Astrocyte of the cerebellum (primary cell): Measurements from ENCODE around the gene MGAT5B.

Experiments used
- DNase-seq: peaks from one replicate; pipeline ENCODE4 v3.0.0-alpha.2; 2011; ENCODE audit warnings: low read depth
- H3K4me3 ChIP-seq: 2 replicates; pipeline ENCODE4 v1.5.1; 2011; ENCODE audit warnings: mild to moderate bottlenecking, low read depth, low read length, moderate library complexity
- CTCF ChIP-seq: IDR thresholded peaks from 2 replicates; pipeline ENCODE4 v1.5.1; 2012; ENCODE audit warnings: low read length, low read depth, moderate library complexity, mild to moderate bottlenecking; ENCODE audit errors: missing control alignments
- in situ Hi-C: cut with HindIII; loops from 2 replicates; pipeline ENCODE4 v1.10.0; 2017; ENCODE audit warnings: low sequenced_read_pairs

Gene MGAT5B

GRCh38 chr17:76956846-76957540 is 88.8 kb downstream of the MGAT5B start:
- TF ChIP-seq CTCF: no peak
- H3K4me3 ChIP-seq: no peak overlapping the region
- DNase-seq: no peak
- in situ Hi-C loops: no loop called here

GRCh38 chr17:76957678-76958464 is 89.7 kb downstream of the MGAT5B start:
- DNase-seq: peak; percentile 3
- no peak overlapping the region for H3K4me3 ChIP-seq
- TF ChIP-seq CTCF: no peak
- in situ Hi-C loops: no loop called here

GRCh38 chr17:76958974-76959373 is 90.8 kb downstream of the MGAT5B start:
- in situ Hi-C loops: no loop called here

GRCh38 chr17:76961869-76962268 is 93.7 kb downstream of the MGAT5B start:
- no peak for TF ChIP-seq CTCF
- no peak overlapping the region for H3K4me3 ChIP-seq
- in situ Hi-C loops: no loop called here
- no peak for DNase-seq

More at GRCh38 chr17:76958974-76959373, 90.8 kb downstream of the MGAT5B start:
- no peak overlapping the region for H3K4me3 ChIP-seq
- TF ChIP-seq CTCF: no peak
- no peak for DNase-seq

GRCh38 chr17:76962858-76963257 is 94.7 kb downstream of the MGAT5B start:
- TF ChIP-seq CTCF: no peak
- DNase-seq: no peak
- in situ Hi-C loops: no loop called here
- H3K4me3 ChIP-seq: no peak overlapping the region

GRCh38 chr17:76966016-76966415 is 97.8 kb downstream of the MGAT5B start:
- DNase-seq: no peak
- no peak overlapping the region for H3K4me3 ChIP-seq
- no peak for TF ChIP-seq CTCF
- in situ Hi-C loops: no loop called here
